ENCODE data around the gene PTPRN2. TPM values are rescaled to one million over a fixed set of nuclear protein-coding genes. Genes with fewer than 3 reads are reported as not detected.

The PTPRN2 gene
- total RNA-seq, 1 experiment from 2014 or later: 0.11 TPM

DNA sequence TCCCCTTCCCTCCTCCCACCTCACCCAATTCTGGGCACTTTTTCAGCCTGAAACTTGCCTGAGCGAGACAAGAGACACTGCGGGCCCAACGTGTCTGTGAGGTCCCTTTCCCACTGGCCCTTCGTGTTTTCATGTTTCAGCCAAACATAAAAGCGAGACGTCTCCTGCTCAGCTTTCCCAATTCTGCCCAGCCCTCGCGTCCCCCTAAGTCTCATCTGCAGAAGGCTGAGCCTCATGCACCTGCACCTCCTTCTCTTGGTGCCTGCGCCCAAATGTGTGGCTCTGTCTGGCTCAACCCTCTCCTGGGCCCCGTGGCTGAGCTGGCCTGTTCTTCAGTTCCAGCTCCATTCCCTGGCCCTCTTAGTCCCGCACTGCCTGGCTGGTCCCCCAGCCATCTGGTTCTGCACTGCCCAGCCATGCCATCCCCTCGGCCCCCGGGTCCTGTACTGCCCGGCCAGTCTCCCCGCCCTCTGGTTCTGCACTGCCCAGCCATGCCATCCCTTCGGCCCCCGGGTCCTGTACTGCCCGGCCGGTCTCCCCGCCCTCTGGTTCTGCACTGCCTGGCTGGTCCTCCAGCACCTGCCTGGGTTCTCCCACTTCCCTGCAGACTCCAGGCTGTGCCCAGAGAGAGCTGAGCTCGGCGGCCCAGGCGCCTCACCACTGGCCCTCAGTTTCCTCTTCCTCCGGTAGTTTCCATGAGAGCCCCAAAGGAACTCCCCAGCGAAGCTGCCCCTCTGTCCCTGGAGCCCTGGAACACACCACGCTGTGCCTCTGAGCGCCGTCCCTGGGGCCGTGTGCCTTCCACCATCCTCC, 1026.7 kb downstream of the PTPRN2 start:
- no TSS peak for BruUV-seq (replicated peaks)
- intact Hi-C loops (cut with micrococcal nuclease; ENCODE audit: unreplicated experiment): no loop called here
- no peaks in the 10 kb centered on the region for H3K9me3 ChIP-seq (ENCODE audit: low read depth, low read length, poor library complexity, severe bottlenecking)
- H3K4me1 ChIP-seq (ENCODE audit: insufficient read depth, low read length, poor library complexity, severe bottlenecking): no peaks in the 10 kb centered on the region
- POLR2A ChIA-PET (ENCODE audit: low non-redundant PET): no interaction called here
- CTCF ChIA-PET: no interaction called here
- DNase-seq (ENCODE audit: low spot score): no peak
- H3K27ac ChIP-seq (ENCODE audit: low read depth, low read length, poor library complexity, severe bottlenecking): no peak overlapping the region
- H3K4me3 ChIP-seq (ENCODE audit: low read depth, low read length, poor library complexity, severe bottlenecking): no peak overlapping the region
- no peaks in the 10 kb centered on the region for H3K36me3 ChIP-seq (ENCODE audit: insufficient read depth, low read length, poor library complexity, severe bottlenecking)
- no peak for TF ChIP-seq EZH2 (IDR thresholded peaks at IDR 0.05; ENCODE audit: borderline replicate concordance, low read depth, low read length, poor library complexity, severe bottlenecking)
- TF ChIP-seq CTCF (conservative IDR thresholded peaks at IDR 0.05; ENCODE audit: low read depth, low read length): no peak
- no peaks in the 10 kb centered on the region for H3K27me3 ChIP-seq (replicated peaks; ENCODE audit: insufficient read depth, low read depth, low read length, poor library complexity)

DNA sequence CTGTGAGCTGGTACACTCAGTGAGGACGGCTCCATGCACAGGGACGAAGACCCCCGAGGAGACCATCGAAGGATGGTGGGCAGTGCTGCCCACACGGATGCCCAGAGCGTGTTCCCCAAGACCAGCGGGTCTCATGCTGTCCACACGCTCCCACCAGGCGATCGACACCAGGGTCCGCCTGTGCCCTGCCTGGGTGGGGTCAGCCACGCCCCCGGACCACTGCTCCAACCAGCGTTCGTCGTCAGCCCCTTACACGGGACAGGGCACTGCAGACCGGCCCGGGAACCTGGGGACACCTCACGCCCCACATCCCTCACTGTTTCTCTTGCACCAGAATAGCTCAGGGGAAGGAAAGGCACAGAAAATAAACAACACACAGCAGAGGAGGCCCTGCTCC, 1027.4 kb downstream of the PTPRN2 start:
- no peak for DNase-seq (ENCODE audit: low spot score)
- CTCF ChIA-PET: no interaction called here

GRCh38 chr7:157559596-157560257, 1027.9 kb downstream of the PTPRN2 start:
- POLR2A ChIA-PET (ENCODE audit: low non-redundant PET): no interaction called here
- no peak for DNase-seq (ENCODE audit: low spot score)
- Histone ChIP-seq H3K4me1 (ENCODE audit: insufficient read depth, low read length, poor library complexity, severe bottlenecking) (no peaks in the 10 kb centered on the region), H3K27ac (ENCODE audit: low read depth, low read length, poor library complexity, severe bottlenecking) (no peak overlapping the region), H3K4me3 (ENCODE audit: low read depth, low read length, poor library complexity, severe bottlenecking) (no peak overlapping the region), H3K9me3 (ENCODE audit: low read depth, low read length, poor library complexity, severe bottlenecking) (no peaks in the 10 kb centered on the region), H3K27me3 (replicated peaks; ENCODE audit: insufficient read depth, low read depth, low read length, poor library complexity) (no peaks in the 10 kb centered on the region), H3K36me3 (ENCODE audit: insufficient read depth, low read length, poor library complexity, severe bottlenecking) (no peaks in the 10 kb centered on the region)
- CTCF ChIA-PET: no interaction called here
- intact Hi-C loops (cut with micrococcal nuclease; ENCODE audit: unreplicated experiment): no loop called here
- no peak for TF ChIP-seq EZH2 (IDR thresholded peaks at IDR 0.05; ENCODE audit: borderline replicate concordance, low read depth, low read length, poor library complexity, severe bottlenecking)
- BruUV-seq (replicated peaks): no TSS peak

More for the DNA sequence above, 1027.4 kb downstream of the PTPRN2 start:
- no peak for TF ChIP-seq CTCF (conservative IDR thresholded peaks at IDR 0.05; ENCODE audit: low read depth, low read length)
- TF ChIP-seq EZH2 (IDR thresholded peaks at IDR 0.05; ENCODE audit: borderline replicate concordance, low read depth, low read length, poor library complexity, severe bottlenecking): no peak
- POLR2A ChIA-PET (ENCODE audit: low non-redundant PET): no interaction called here
- Histone ChIP-seq H3K9me3 (ENCODE audit: low read depth, low read length, poor library complexity, severe bottlenecking) (no peaks in the 10 kb centered on the region), H3K36me3 (ENCODE audit: insufficient read depth, low read length, poor library complexity, severe bottlenecking) (no peaks in the 10 kb centered on the region), H3K4me3 (ENCODE audit: low read depth, low read length, poor library complexity, severe bottlenecking) (no peak overlapping the region), H3K4me1 (ENCODE audit: insufficient read depth, low read length, poor library complexity, severe bottlenecking) (no peaks in the 10 kb centered on the region), H3K27me3 (replicated peaks; ENCODE audit: insufficient read depth, low read depth, low read length, poor library complexity) (no peaks in the 10 kb centered on the region), H3K27ac (ENCODE audit: low read depth, low read length, poor library complexity, severe bottlenecking) (no peak overlapping the region)
- intact Hi-C loops (cut with micrococcal nuclease; ENCODE audit: unreplicated experiment): no loop called here
- BruUV-seq (replicated peaks): no TSS peak

Data from A673 (cell line).